HG02870 (cell line): ENCODE measurements around the gene HYCC1.

Experiments used
- ATAC-seq: cut with Tn5 transposase; IDR thresholded peaks from one replicate; pipeline ENCODE4 v1.9.1; 2021; ENCODE audit warnings: mild to moderate bottlenecking, moderate library complexity; ENCODE audit not compliant: unreplicated experiment

Gene HYCC1

GRCh38 chr7:23017309-23017708, 3.4 kb upstream of the HYCC1 start:
- no peak for ATAC-seq

GRCh38 chr7:23016345-23017253, 2.7 kb upstream of the HYCC1 start:
- no peak for ATAC-seq

- no peak for ATAC-seq
Measured at GRCh38 chr7:23014681-23015080, 751 bp upstream of the HYCC1 start.

GRCh38 chr7:23012908-23013714, 819 bp downstream of the HYCC1 start:
- peak; percentile 2 for ATAC-seq

- ATAC-seq = no peak
Measured at GRCh38 chr7:23012186-23012585, 1.7 kb downstream of the HYCC1 start.

GRCh38 chr7:23011222-23011924, 2.6 kb downstream of the HYCC1 start:
- ATAC-seq = no peak

- no peak for ATAC-seq
Measured at GRCh38 chr7:23009303-23009702, 4.6 kb downstream of the HYCC1 start.

- ATAC-seq = no peak
Measured at GRCh38 chr7:23004247-23004520, 9.7 kb downstream of the HYCC1 start.

- ATAC-seq = no peak
Measured at GRCh38 chr7:23003505-23004246, 10.3 kb downstream of the HYCC1 start.

GRCh38 chr7:23002698-23003097, 11.2 kb downstream of the HYCC1 start:
- ATAC-seq = no peak

GRCh38 chr7:23001610-23002009, 12.3 kb downstream of the HYCC1 start:
- ATAC-seq = no peak

GRCh38 chr7:23000597-23001360, 13.2 kb downstream of the HYCC1 start:
- ATAC-seq = no peak

GRCh38 chr7:22998519-22998896, 15.4 kb downstream of the HYCC1 start:
- ATAC-seq = no peak

GRCh38 chr7:22997871-22998518, 15.9 kb downstream of the HYCC1 start:
- no peak for ATAC-seq

- ATAC-seq = no peak
Measured at GRCh38 chr7:22996470-22996869, 17.5 kb downstream of the HYCC1 start.

GRCh38 chr7:22995011-22995410, 18.9 kb downstream of the HYCC1 start:
- no peak for ATAC-seq

- ATAC-seq = peak; percentile 85
Measured at GRCh38 chr7:22992874-22993840, 20.8 kb downstream of the HYCC1 start.

- no peak for ATAC-seq
Measured at GRCh38 chr7:22990588-22990949, 23.4 kb downstream of the HYCC1 start.
